HCT116 (cell line): ENCODE data around the gene C8A. TPM values are rescaled to one million over a fixed set of nuclear protein-coding genes. Genes with fewer than 3 reads are reported as not detected.

ENCODE experiments used
- ATAC-seq: fragments of 200-7000 bp; cut with Tn5 transposase; 2 replicates; pipeline ENCODE4 v1.9.1; 2020; ENCODE audit warnings: mild to moderate bottlenecking, moderate library complexity
- BruUV-seq: library from RNA; stranded (reverse); fragments of 400-500 nt; replicated peaks from 2 replicates; lab custom pipeline; 2021; lab: Mats Ljungman, UMichigan
- CTCF ChIA-PET: fragments of 300-600 bp; sonication (Branson Sonifier 250); formaldehyde crosslinking; loops from one replicate; lab custom pipeline; 2021; ENCODE audit warnings: antibody characterized with exemption; lab: Charles Lee
- POLR2A ChIA-PET: fragments of 300-600, 350-600 bp; sonication (Branson Sonifier 250); formaldehyde crosslinking; loops from one replicate; lab custom pipeline; 2021; ENCODE audit warnings: antibody characterized with exemption; lab: Charles Lee
- RAD21 ChIA-PET, 2 experiments: fragments of 300-600 bp; sonication (Branson Sonifier 250); formaldehyde crosslinking; loops; one replicate each; lab custom pipeline; 2023; ENCODE audit warnings: low total read pairs in 2 of 2; ENCODE audit not compliant: uncharacterized antibody in 2 of 2, unreplicated experiment in 2 of 2, low non-redundant PET in 1 of 2; lab: Charles Lee
- DNase-seq: peaks from one replicate; pipeline ENCODE4 v3.0.0-alpha.2; 2010; ENCODE audit warnings: low read depth, low spot score
- H2AFZ ChIP-seq: fragments of 200-600 bp; shearing (Covaris generic), sonication (generic); 2 replicates; pipeline ENCODE4 v1.6.1; 2017; ENCODE audit warnings: low read depth, mixed run types, mixed read lengths, antibody characterized with exemption, low read length; ENCODE audit not compliant: poor library complexity, severe bottlenecking
- H3K27ac ChIP-seq: 2 replicates; pipeline ENCODE4 v1.5.1; 2012; ENCODE audit warnings: low read depth, low read length
- H3K27me3 ChIP-seq: fragments of 200-600 bp; sonication (generic); 2 replicates; pipeline ENCODE4 v1.6.1; 2016; ENCODE audit warnings: mixed run types, low read length, mixed read lengths; ENCODE audit not compliant: insufficient read depth
- H3K36me3 ChIP-seq, 2 experiments: fragments of 200-500 bp in 1 of 2; fragments of 200-600 bp in 1 of 2; sonication (Bioruptor generic) in 1 of 2; sonication (generic) in 1 of 2; 2 replicates each; pipeline versions ENCODE4 v1.5.1 to v1.6.1; 2014 to 2016; ENCODE audit warnings: low read length in 2 of 2, inconsistent platforms in 1 of 2, mixed read lengths in 1 of 2, mixed run types in 1 of 2; ENCODE audit not compliant: insufficient read depth in 2 of 2, control insufficient read depth in 1 of 2
- H3K4me1 ChIP-seq, 2 experiments: fragments of 200-600 bp in 1 of 2; sonication (generic) in 1 of 2; 2 replicates each; pipeline versions ENCODE4 v1.5.1 to v1.6.1; 2012 to 2017; ENCODE audit warnings: low read length in 2 of 2, inconsistent platforms in 1 of 2, mild to moderate bottlenecking in 1 of 2, mixed read lengths in 1 of 2, mixed run types in 1 of 2, moderate library complexity in 1 of 2; ENCODE audit not compliant: insufficient read depth in 2 of 2, control insufficient read depth in 1 of 2
- H3K4me2 ChIP-seq: fragments of 200-600 bp; sonication (generic); 2 replicates; pipeline ENCODE4 v1.6.1; 2017; ENCODE audit warnings: mixed run types, low read length, mixed read lengths
- H3K4me3 ChIP-seq, 2 experiments: fragments of 200-600 bp in 1 of 2; sonication (generic) in 1 of 2; replicated peaks in 1 of 2; 2 replicates each; pipeline ENCODE4 v1.5.1; 2011 to 2016; ENCODE audit warnings: low read length in 2 of 2, control low read depth in 1 of 2, low read depth in 1 of 2, mild to moderate bottlenecking in 1 of 2, mixed read lengths in 1 of 2, mixed run types in 1 of 2
- H3K79me2 ChIP-seq: fragments of 200-600 bp; sonication (generic); 2 replicates; pipeline ENCODE4 v1.6.1; 2017; ENCODE audit warnings: mild to moderate bottlenecking, mixed run types, low read length, moderate library complexity, mixed read lengths; ENCODE audit not compliant: insufficient read depth
- H3K9ac ChIP-seq: fragments of 200-600 bp; sonication (generic); 2 replicates; pipeline ENCODE4 v1.6.1; 2016; ENCODE audit warnings: low read length, mixed read lengths
- H3K9me2 ChIP-seq: fragments of 200-600 bp; sonication (generic), shearing (Covaris generic); 2 replicates; pipeline ENCODE4 v1.6.1; 2017; ENCODE audit warnings: mixed run types, mild to moderate bottlenecking, moderate library complexity; ENCODE audit not compliant: insufficient read depth
- H3K9me3 ChIP-seq, 2 experiments: fragments of 200-500 bp in 1 of 2; fragments of 200-600 bp in 1 of 2; sonication (Bioruptor generic) in 1 of 2; sonication (generic) in 1 of 2; 2 replicates each; pipeline ENCODE4 v1.6.1; 2014 to 2017; ENCODE audit warnings: low read length in 2 of 2, mixed read lengths in 2 of 2, inconsistent platforms in 1 of 2, low read depth in 1 of 2, mild to moderate bottlenecking in 1 of 2, mixed run types in 1 of 2, moderate library complexity in 1 of 2; ENCODE audit not compliant: control insufficient read depth in 1 of 2, insufficient read depth in 1 of 2
- H4K20me1 ChIP-seq: fragments of 200-600 bp; sonication (generic), shearing (Covaris generic); 2 replicates; pipeline ENCODE4 v1.6.1; 2017; ENCODE audit warnings: mixed run types, mild to moderate bottlenecking, moderate library complexity; ENCODE audit not compliant: insufficient read depth
- ATF3 ChIP-seq: IDR thresholded peaks from 2 replicates; pipeline ENCODE4 v1.6.1; 2012
- CBX3 ChIP-seq: IDR thresholded peaks from 2 replicates; pipeline ENCODE4 v1.6.1; 2012; ENCODE audit warnings: low read depth
- CEBPB ChIP-seq: IDR thresholded peaks from 2 replicates; pipeline ENCODE4 v1.6.1; 2012; ENCODE audit warnings: low read depth
- ELF1 ChIP-seq: IDR thresholded peaks from 2 replicates; pipeline ENCODE4 v1.6.1; 2012; ENCODE audit warnings: low read depth, borderline replicate concordance
- EZH2phosphoT487 ChIP-seq: fragments of 200-600 bp; IDR thresholded peaks from 2 replicates; pipeline ENCODE4 v1.6.1; 2018; ENCODE audit warnings: antibody characterized with exemption, borderline replicate concordance
- JUND ChIP-seq: IDR thresholded peaks from 2 replicates; pipeline ENCODE4 v1.6.1; 2012
- MAX ChIP-seq: IDR thresholded peaks from 2 replicates; pipeline ENCODE4 v1.6.1; 2012
- POLR2AphosphoS5 ChIP-seq: IDR thresholded peaks from 2 replicates; pipeline ENCODE4 v1.6.1; 2011; ENCODE audit warnings: mild to moderate bottlenecking, low read depth, low read length, moderate library complexity
- REST ChIP-seq: IDR thresholded peaks from 2 replicates; pipeline ENCODE4 v1.6.1; 2012; ENCODE audit warnings: low read depth
- SIN3A ChIP-seq: IDR thresholded peaks from 2 replicates; pipeline ENCODE4 v1.6.1; 2012; ENCODE audit warnings: low read depth
- SRF ChIP-seq: IDR thresholded peaks from 2 replicates; pipeline ENCODE4 v1.6.1; 2012; ENCODE audit warnings: low read depth
- TCF7L2 ChIP-seq: IDR thresholded peaks from 2 replicates; pipeline ENCODE4 v1.7.0; 2011; ENCODE audit warnings: borderline replicate concordance, inconsistent platforms; ENCODE audit not compliant: insufficient read depth, insufficient read length; ENCODE audit errors: extremely low read depth
- ZFX ChIP-seq: fragments of 450-650 bp; IDR thresholded peaks from 2 replicates; pipeline ENCODE4 v1.6.1; 2017
- intact Hi-C: fragments of 100-400 bp; cut with micrococcal nuclease; formaldehyde crosslinking; loops from 2 replicates; pipeline ENCODE4 v1.10.0; 2022
- total RNA-seq: library from RNA; stranded (reverse); gene quantifications from one replicate; pipeline ENCODE4 v1.2.1, GENCODE V29; 2021; ENCODE audit not compliant: unreplicated experiment

Gene C8A
- total RNA-seq, 1 experiment from 2014 or later, result 0.10 TPM

- Histone ChIP-seq H4K20me1 (no peaks in the 10 kb centered on the region), H3K9me3 (no peaks in the 10 kb centered on the region), H3K4me3 (no peak overlapping the region), H3K4me1 (no peaks in the 10 kb centered on the region), H2AFZ (no peak overlapping the region), H3K79me2 (no peaks in the 10 kb centered on the region)
- BruUV-seq, result no TSS peak
- CTCF ChIA-PET, result no interaction called here
- TF ChIP-seq SRF, result no peak
- TF ChIP-seq POLR2AphosphoS5, result no peak
- no peak for TF ChIP-seq REST
- TF ChIP-seq ATF3, result no peak
- TF ChIP-seq SIN3A, result no peak
- TF ChIP-seq JUND, result no peak
- TF ChIP-seq CBX3, result no peak
- no peak for TF ChIP-seq TCF7L2
- no peak for TF ChIP-seq CEBPB
- no peak for TF ChIP-seq ZFX
- TF ChIP-seq EZH2phosphoT487, result no peak
- TF ChIP-seq MAX, result no peak
- no peak for TF ChIP-seq ELF1
- TF ChIP-seq, all 23 proteins: peak for 0
- DNase-seq (no peak), ATAC-seq (no peak)
- Histone ChIP-seq H3K9ac (no peak overlapping the region), H3K4me2 (no peak overlapping the region), H3K36me3 (no peaks in the 10 kb centered on the region), H3K27me3 (peaks cover 12% of the 10 kb centered on the region; the same call in 1 of the 2 replicates), H3K27ac (no peak overlapping the region), H3K9me2 (no peaks in the 10 kb centered on the region)
- ChIA-PET RAD21 (no interaction called here), POLR2A (no interaction called here)
- intact Hi-C loops, result loop anchor here (10.0 kb wide), 1 partner anchor 61 kb away; no protein-coding TSS in a partner anchor
These were observed 98.8 kb downstream of the C8A start for GRCh38 chr1:56953386-56953785.
